Left cardiac atrium (tissue), 4 donors: ENCODE data around the gene HDAC4. TPM values are rescaled to one million over a fixed set of nuclear protein-coding genes. Genes with fewer than 3 reads are reported as not detected.

Experiments
- ATAC-seq, 2 donors: fragments of 200-7000 bp; cut with Tn5 transposase; one replicate each; pipeline ENCODE4 v1.9.1; 2020; ENCODE audit warnings: mild to moderate bottlenecking in 2 of 2, moderate library complexity in 2 of 2
- DNase-seq: peaks from one replicate; pipeline ENCODE4 v3.0.0-alpha.2; 2020
- intact Hi-C, 2 donors: fragments of 100-400 bp; cut with DNase I; formaldehyde crosslinking; loops; one replicate each; pipeline versions ENCODE4 v1.14.1 to v1.15.1; 2022 to 2023
- total RNA-seq, 2 donors: library from RNA; stranded (reverse); fragmentation: NEBNext Ultra II Directional; extraction: Animal tissue kit (Norgen Biotek cat#: 25700); gene quantifications; one replicate each; pipeline ENCODE4 v1.2.1, GENCODE V29; 2021
- donor health status: DM: no; HTN: yes; CAD: no.
- donor health status: DM: no; HTN: yes; CAD: no; lungs with severe emphysema.
- donor health status: DM: yes; HTN: yes; CAD: no.
- donor health status: Dilated cardiomyopathy.

Gene HDAC4
- total RNA-seq, 2 donors from 2014 or later, result 25.6 to 31.2 TPM

GRCh38 chr2:239128706-239129105 is 272.1 kb downstream of the HDAC4 start:
- no peak for DNase-seq
- ATAC-seq, result no peak
- intact Hi-C loops, result no loop called here

GRCh38 chr2:239127513-239127912 is 273.3 kb downstream of the HDAC4 start:
- ATAC-seq (no peak), DNase-seq (no peak)

GRCh38 chr2:239125726-239126675 is 274.8 kb downstream of the HDAC4 start:
- DNase-seq, result no peak
- intact Hi-C loops, result no loop called here
- no peak for ATAC-seq

More at GRCh38 chr2:239127513-239127912, 273.3 kb downstream of the HDAC4 start:
- intact Hi-C loops, result no loop called here

GRCh38 chr2:239124152-239124899 is 276.5 kb downstream of the HDAC4 start:
- intact Hi-C loops, result no loop called here
- DNase-seq, result no peak
- no peak for ATAC-seq

- DNase-seq (no peak), ATAC-seq (no peak)
- intact Hi-C loops, result no loop called here
Measured at GRCh38 chr2:239122421-239123110, 278.3 kb downstream of the HDAC4 start.

GRCh38 chr2:239121600-239122012 is 279.2 kb downstream of the HDAC4 start:
- ATAC-seq (peak in 1 of 2 donors; percentile 65), DNase-seq (peak; percentile 50)
- intact Hi-C loops, result no loop called here

- no peak for DNase-seq
- ATAC-seq, result peak in 1 of 2 donors; percentile 18
Measured at GRCh38 chr2:239120664-239121063, 280.2 kb downstream of the HDAC4 start.

GRCh38 chr2:239119346-239120126 is 281.3 kb downstream of the HDAC4 start:
- ATAC-seq (no peak), DNase-seq (no peak)
- intact Hi-C loops, result no loop called here

More at GRCh38 chr2:239120664-239121063, 280.2 kb downstream of the HDAC4 start:
- intact Hi-C loops, result no loop called here

GRCh38 chr2:239118675-239119211 is 282.1 kb downstream of the HDAC4 start:
- ATAC-seq, result no peak
- intact Hi-C loops, result no loop called here
- no peak for DNase-seq

- ATAC-seq (no peak), DNase-seq (no peak)
- intact Hi-C loops, result no loop called here
Measured at GRCh38 chr2:239118264-239118663, 282.6 kb downstream of the HDAC4 start.

GRCh38 chr2:239117831-239118230 is 283.0 kb downstream of the HDAC4 start:
- DNase-seq, result no peak
- no peak for ATAC-seq
- intact Hi-C loops, result no loop called here

- intact Hi-C loops, result no loop called here
- ATAC-seq, result no peak
- no peak for DNase-seq
Measured at GRCh38 chr2:239116456-239117246, 284.2 kb downstream of the HDAC4 start.

- ATAC-seq (no peak), DNase-seq (no peak)
- intact Hi-C loops, result no loop called here
Measured at GRCh38 chr2:239115616-239116015, 285.2 kb downstream of the HDAC4 start.

- intact Hi-C loops, result no loop called here
- ATAC-seq, result no peak
- no peak for DNase-seq
Measured at GRCh38 chr2:239114616-239115265, 286.1 kb downstream of the HDAC4 start.

- DNase-seq, result no peak
- peak in 1 of 2 donors; percentile 50 for ATAC-seq
- intact Hi-C loops, result no loop called here
Measured at GRCh38 chr2:239114119-239114581, 286.7 kb downstream of the HDAC4 start.

- DNase-seq, result no peak
- no peak for ATAC-seq
- intact Hi-C loops, result no loop called here
Measured at GRCh38 chr2:239113615-239114014, 287.2 kb downstream of the HDAC4 start.

- peak; percentile 27 to 61 for ATAC-seq
- intact Hi-C loops, result no loop called here
- no peak for DNase-seq
Measured at GRCh38 chr2:239113171-239113570, 287.6 kb downstream of the HDAC4 start.
